ENCODE results near the gene CCM2. TPM values are rescaled to one million over a fixed set of nuclear protein-coding genes. Genes with fewer than 3 reads are reported as not detected.

Gene CCM2
- total RNA-seq, 1 donor from 2014 or later, result 62.0 TPM

- no peak for DNase-seq (ENCODE audit: low read depth)
- no peak for FAIRE-seq
- H4K20me1 ChIP-seq (ENCODE audit: insufficient read depth, low read length), result no peaks in the 10 kb centered on the region
- H3K9me3 ChIP-seq (ENCODE audit: insufficient read depth, low read depth, low read length), result no peaks in the 10 kb centered on the region
- H3K36me3 ChIP-seq (ENCODE audit: insufficient read depth, low read length), result no peaks in the 10 kb centered on the region
- H3K36me3 Mint-ChIP-seq (ENCODE audit: low read depth, unreplicated experiment), result no peaks in the 10 kb centered on the region
- H3K9ac ChIP-seq (ENCODE audit: low read length), result no peak overlapping the region
- no peak overlapping the region for H3K4me3 ChIP-seq (ENCODE audit: insufficient read depth, low read depth, low read length)
- H3K27ac ChIP-seq (ENCODE audit: low read depth, low read length), result no peak overlapping the region
- peaks cover 18% of the 10 kb centered on the region for H3K27me3 Mint-ChIP-seq (ENCODE audit: low read depth, unreplicated experiment)
- H3K4me2 ChIP-seq (ENCODE audit: low read length), result no peak overlapping the region
- no peak overlapping the region for H3K4me3 Mint-ChIP-seq (ENCODE audit: unreplicated experiment)
- peaks cover 6% of the 10 kb centered on the region for H3K4me1 ChIP-seq (ENCODE audit: insufficient read depth, low read length)
- H3K27me3 ChIP-seq (ENCODE audit: insufficient read depth, low read length), result no peaks in the 10 kb centered on the region
- no peak overlapping the region for H2AFZ ChIP-seq (ENCODE audit: low read depth, low read length)
- no peak overlapping the region for H3K27ac Mint-ChIP-seq (ENCODE audit: unreplicated experiment)
- peaks cover 3% of the 10 kb centered on the region for H3K4me1 Mint-ChIP-seq (ENCODE audit: low read depth, unreplicated experiment)
- H3K9me3 Mint-ChIP-seq (ENCODE audit: unreplicated experiment), result no peaks in the 10 kb centered on the region
- TF ChIP-seq, protein P1, sequence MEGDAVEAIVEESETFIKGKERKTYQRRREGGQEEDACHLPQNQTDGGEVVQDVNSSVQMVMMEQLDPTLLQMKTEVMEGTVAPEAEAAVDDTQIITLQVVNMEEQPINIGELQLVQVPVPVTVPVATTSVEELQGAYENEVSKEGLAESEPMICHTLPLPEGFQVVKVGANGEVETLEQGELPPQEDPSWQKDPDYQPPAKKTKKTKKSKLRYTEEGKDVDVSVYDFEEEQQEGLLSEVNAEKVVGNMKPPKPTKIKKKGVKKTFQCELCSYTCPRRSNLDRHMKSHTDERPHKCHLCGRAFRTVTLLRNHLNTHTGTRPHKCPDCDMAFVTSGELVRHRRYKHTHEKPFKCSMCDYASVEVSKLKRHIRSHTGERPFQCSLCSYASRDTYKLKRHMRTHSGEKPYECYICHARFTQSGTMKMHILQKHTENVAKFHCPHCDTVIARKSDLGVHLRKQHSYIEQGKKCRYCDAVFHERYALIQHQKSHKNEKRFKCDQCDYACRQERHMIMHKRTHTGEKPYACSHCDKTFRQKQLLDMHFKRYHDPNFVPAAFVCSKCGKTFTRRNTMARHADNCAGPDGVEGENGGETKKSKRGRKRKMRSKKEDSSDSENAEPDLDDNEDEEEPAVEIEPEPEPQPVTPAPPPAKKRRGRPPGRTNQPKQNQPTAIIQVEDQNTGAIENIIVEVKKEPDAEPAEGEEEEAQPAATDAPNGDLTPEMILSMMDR (IDR thresholded peaks at IDR 0.05; ENCODE audit: insufficient read depth, low read depth, low read length), result no peak
- no peak for TF ChIP-seq EZH2 (IDR thresholded peaks at IDR 0.05; ENCODE audit: insufficient read depth, low read length)
- no peaks in the 10 kb centered on the region for H3K79me2 ChIP-seq (ENCODE audit: insufficient read depth, low read length)
These were observed 33.9 kb upstream of the CCM2 start for GRCh38 chr7:44965937-44966730.

DNA sequence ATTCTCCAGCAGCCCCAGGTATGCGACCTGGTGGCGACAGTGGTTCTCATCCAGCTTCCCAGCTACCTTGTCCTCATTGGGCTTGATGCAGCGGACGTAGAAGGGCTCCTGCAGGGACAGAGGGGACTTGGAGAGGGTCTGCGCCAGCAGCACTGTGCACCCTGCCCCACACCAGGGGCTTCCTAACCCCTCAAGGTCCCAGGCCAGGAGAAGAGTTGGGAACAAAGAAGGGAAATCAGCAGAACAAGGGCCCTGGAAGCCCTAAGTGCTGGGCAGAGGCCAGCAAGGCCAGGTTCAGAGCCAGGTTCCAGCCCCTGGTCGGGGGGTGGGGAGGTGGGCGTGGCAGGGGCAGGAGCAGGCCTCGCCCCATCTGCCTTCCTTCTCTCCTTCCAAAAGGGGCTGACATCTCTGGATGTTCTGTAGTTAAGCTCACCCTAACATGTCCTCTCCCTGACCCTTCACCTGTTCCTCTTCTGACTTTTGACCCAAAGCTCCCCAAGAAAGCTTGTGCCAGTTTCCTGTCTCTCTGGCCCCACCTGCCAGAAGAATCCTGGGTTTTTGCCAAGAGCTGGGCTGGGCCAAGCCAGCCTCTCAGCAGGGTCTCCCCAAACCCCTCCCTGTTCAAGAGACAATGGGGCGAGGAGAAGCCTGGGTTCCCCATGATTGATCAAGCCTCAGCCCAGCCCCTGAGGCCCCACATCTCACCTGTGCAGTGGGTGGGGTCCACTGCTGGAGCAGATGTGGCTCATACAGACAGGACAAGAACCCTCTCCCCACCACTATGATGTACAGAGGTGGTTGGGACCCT, 33.1 kb upstream of the CCM2 start:
- H3K27me3 ChIP-seq (ENCODE audit: insufficient read depth, low read length), result no peaks in the 10 kb centered on the region
- no peaks in the 10 kb centered on the region for H4K20me1 ChIP-seq (ENCODE audit: insufficient read depth, low read length)
- DNase-seq (ENCODE audit: low read depth) (no peak), FAIRE-seq (no peak)
- no peaks in the 10 kb centered on the region for H3K79me2 ChIP-seq (ENCODE audit: insufficient read depth, low read length)
- H3K4me1 ChIP-seq (ENCODE audit: insufficient read depth, low read length), result peaks cover 6% of the 10 kb centered on the region
- no peak overlapping the region for H3K4me2 ChIP-seq (ENCODE audit: low read length)
- no peak for TF ChIP-seq EZH2 (IDR thresholded peaks at IDR 0.05; ENCODE audit: insufficient read depth, low read length)
- TF ChIP-seq, protein P1 (IDR thresholded peaks at IDR 0.05; ENCODE audit: insufficient read depth, low read depth, low read length), result no peak
- no peaks in the 10 kb centered on the region for H3K9me3 ChIP-seq (ENCODE audit: insufficient read depth, low read depth, low read length)
- peaks cover 3% of the 10 kb centered on the region for H3K4me1 Mint-ChIP-seq (ENCODE audit: low read depth, unreplicated experiment)
- no peak overlapping the region for H3K27ac Mint-ChIP-seq (ENCODE audit: unreplicated experiment)
- peaks cover 22% of the 10 kb centered on the region for H3K27me3 Mint-ChIP-seq (ENCODE audit: low read depth, unreplicated experiment)
- no peak overlapping the region for H3K4me3 ChIP-seq (ENCODE audit: insufficient read depth, low read depth, low read length)
- H3K27ac ChIP-seq (ENCODE audit: low read depth, low read length), result no peak overlapping the region
- H3K36me3 ChIP-seq (ENCODE audit: insufficient read depth, low read length), result no peaks in the 10 kb centered on the region
- no peak overlapping the region for H3K4me3 Mint-ChIP-seq (ENCODE audit: unreplicated experiment)
- H3K36me3 Mint-ChIP-seq (ENCODE audit: low read depth, unreplicated experiment), result no peaks in the 10 kb centered on the region
- H3K9ac ChIP-seq (ENCODE audit: low read length), result no peak overlapping the region
- H2AFZ ChIP-seq (ENCODE audit: low read depth, low read length), result no peak overlapping the region
- no peaks in the 10 kb centered on the region for H3K9me3 Mint-ChIP-seq (ENCODE audit: unreplicated experiment)

Data from astrocyte (in vitro differentiated cells and primary cell).